Measurements from ENCODE around the gene C11orf58. TPM values are rescaled to one million over a fixed set of nuclear protein-coding genes. Genes with fewer than 3 reads are reported as not detected.

C11orf58 gene
- total RNA-seq (2014; rRNA removed; shearing (Covaris generic)), result 290 and 301 TPM in 2 replicates

GRCh38 chr11:16738193-16738946 is at the start of gene C11orf58:
Gene C11orf58, plus strand, starts transcription at chr11:16738647. Its CDS starts 132 bp downstream, at chr11:16738779.
- peak; percentile 96 for DNase-seq (ENCODE audit: low spot score)

- no peak for DNase-seq (ENCODE audit: low spot score)
These were observed 48.4 kb upstream of the C11orf58 start for GRCh38 chr11:16690086-16690485.

DNA sequence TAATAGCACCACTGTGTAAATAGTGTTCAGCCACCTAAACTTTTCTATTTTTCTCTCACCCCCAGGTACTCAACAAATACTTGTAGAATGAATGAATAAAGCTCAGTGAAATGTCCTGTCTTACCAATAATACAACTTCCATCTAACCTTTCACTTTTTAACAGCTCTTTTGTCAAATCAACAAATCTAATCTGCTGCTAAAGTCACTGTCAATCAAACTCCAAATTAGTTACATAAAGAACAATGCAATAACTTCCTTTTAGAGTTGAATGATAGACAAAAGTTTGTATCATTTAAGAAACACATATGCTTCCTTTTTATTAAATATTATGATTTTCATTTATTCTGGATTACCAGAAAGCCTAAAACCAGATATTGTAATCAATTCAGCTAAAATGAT is 34.7 kb upstream of the C11orf58 start:
- DNase-seq (ENCODE audit: low spot score), result no peak

GRCh38 chr11:16713594-16713993 is 24.9 kb upstream of the C11orf58 start:
- DNase-seq (ENCODE audit: low spot score), result no peak

- DNase-seq (ENCODE audit: low spot score), result no peak
These were observed 15.7 kb upstream of the C11orf58 start for GRCh38 chr11:16722581-16723344.

GRCh38 chr11:16727806-16728205 is 10.6 kb upstream of the C11orf58 start:
- DNase-seq (ENCODE audit: low spot score), result no peak

DNA sequence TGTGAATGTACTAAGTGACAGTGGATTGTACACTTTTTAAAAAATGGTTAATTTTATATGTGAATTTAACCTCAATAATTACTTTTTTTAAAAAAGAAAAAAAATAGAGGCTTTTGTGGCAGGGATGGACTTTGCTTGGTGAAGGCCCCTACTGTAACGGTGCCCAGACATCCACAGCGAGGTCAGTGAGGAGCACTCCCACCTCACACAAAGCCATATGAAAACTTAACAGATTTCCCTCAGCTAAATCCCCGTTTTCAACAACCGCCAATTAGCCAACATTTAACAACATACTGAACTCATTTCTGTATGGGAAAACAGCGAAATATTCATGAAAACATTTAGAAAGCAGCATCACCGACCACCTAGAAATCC is 642 bp upstream of the C11orf58 start:
- no peak for DNase-seq (ENCODE audit: low spot score)

GRCh38 chr11:16738947-16739815 is 734 bp downstream of the C11orf58 start:
- no peak for DNase-seq (ENCODE audit: low spot score)

DNA sequence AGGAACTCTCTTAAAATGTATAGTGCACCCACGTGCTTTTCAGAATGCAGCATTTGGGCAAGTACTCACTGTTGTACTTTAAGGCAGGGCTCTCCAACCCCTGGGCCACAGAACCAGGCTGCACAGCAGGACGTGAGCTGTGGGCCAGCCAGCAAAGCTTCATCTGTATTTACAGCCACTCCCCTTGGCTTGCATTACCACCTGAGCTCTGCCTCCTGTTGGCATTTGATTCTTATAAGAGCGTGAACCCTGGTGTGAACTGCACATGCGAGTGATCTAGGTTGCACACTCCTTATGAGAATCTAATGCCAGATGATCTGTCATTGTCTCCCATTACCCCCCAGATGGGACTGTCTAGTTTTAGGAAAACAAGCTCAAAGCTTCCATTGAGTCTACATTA is 3.0 kb downstream of the C11orf58 start:
- no peak for DNase-seq (ENCODE audit: low spot score)

GRCh38 chr11:16743478-16743877 is 5.0 kb downstream of the C11orf58 start:
- DNase-seq (ENCODE audit: low spot score), result no peak

DNA sequence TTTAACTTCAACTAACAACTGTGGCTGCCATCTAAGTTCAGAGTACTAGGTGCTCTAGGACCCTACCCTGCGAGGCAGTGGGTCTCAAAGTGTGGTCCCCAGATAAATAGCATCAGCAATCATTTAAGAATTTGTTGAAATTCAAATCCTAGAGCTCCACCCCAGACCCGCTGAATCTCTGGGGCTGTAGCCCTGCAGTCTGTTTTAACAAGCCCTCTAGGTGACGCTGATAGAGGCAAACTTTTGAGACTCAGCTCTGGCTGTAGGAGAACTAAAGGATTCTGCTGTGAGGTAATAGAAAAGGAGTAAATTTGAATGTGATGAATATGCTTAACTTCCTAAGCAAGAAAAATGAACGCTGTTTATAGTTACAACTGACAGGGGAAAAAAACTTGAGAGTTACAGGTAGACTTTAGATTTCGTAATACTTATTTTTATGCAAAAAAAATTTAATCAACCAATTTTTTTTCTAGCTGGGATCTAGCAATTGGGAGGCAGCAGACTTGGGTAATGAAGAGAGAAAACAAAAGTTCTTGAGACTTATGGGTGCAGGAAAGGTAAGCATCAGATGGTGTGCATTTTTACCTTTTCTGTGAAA is 5.8 kb downstream of the C11orf58 start:
- DNase-seq (ENCODE audit: low spot score), result no peak

- no peak for DNase-seq (ENCODE audit: low spot score)
These were observed 7.6 kb downstream of the C11orf58 start for GRCh38 chr11:16745950-16746605.

GRCh38 chr11:16749092-16749491 is 10.6 kb downstream of the C11orf58 start:
- no peak for DNase-seq (ENCODE audit: low spot score)

DNA sequence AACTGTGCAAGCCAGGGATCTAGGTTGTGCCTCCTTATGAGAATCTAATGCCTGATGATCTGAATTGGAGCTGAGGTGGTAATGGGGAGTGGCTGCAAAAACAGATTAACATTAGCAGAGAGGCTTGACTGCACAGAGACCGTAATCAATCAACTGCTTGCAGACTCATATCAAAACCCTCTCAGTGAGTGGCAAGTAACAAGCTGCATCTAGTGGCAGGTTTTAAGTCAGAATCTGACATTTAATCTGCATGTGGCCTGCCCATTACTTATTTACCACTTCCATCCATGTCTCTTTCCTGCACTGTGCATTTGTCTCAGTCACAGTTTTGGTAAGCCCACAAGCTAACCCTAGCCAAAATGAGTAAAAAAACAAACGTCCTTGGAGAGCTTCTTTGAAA is 11.2 kb downstream of the C11orf58 start:
- no peak for DNase-seq (ENCODE audit: low spot score)

- DNase-seq (ENCODE audit: low spot score), result no peak
These were observed 12.0 kb downstream of the C11orf58 start for GRCh38 chr11:16750417-16750816.

- no peak for DNase-seq (ENCODE audit: low spot score)
These were observed 20.1 kb downstream of the C11orf58 start for GRCh38 chr11:16758382-16759024.

DNA sequence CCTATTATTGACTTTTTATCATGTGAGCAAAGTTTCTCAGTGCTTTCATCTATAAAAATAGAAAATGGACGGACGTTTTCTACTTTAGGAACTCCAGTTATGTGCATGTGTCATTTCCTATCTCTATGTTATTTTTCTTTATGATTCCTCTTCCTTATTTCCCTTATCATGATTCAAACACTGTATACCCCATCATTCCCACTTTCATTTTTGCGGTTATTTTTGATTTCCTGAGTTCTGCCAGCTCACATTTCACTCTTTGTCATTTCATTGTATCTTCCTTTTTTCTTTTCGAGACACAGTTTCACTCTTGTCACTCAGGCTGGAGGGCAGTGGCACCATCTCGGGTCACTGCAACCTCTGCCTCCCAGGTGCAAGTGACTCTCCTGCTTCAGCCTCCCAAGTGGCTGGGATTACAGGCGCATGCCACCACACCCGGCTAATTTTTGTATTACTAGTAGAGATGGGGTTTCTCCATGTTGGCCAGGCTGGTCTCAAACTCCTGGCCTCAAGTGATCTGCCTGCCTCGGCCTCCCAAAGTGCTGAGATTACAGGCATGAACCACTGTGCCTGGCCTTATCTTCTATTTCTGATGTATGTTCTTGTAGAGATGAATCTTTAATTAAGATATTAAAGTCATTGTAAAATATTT is 21.5 kb downstream of the C11orf58 start:
- DNase-seq (ENCODE audit: low spot score), result peak; percentile 30

GRCh38 chr11:16763746-16764145 is 25.3 kb downstream of the C11orf58 start:
- DNase-seq (ENCODE audit: low spot score), result no peak

DNA sequence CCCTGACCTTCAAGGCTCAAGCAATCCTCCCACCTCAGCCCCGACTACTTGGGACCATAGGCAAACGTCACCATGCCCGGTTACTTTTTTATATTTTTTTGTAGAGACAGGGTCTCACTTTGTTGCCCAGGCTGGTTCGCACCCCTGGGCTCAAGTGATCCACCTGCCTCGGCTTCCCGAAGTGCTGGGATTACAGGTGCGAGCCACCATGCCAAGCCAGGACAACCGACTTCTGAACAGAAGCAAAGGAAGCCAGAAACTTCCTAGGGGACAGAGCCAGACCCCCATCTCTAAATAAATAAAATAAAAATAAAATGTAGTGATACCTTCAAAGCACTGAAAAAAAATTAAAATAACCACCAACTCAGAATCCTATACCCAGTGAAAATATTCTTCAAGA is 26.4 kb downstream of the C11orf58 start:
- DNase-seq (ENCODE audit: low spot score), result no peak

- DNase-seq (ENCODE audit: low spot score), result no peak
These were observed 28.7 kb downstream of the C11orf58 start for GRCh38 chr11:16767137-16767536.
